Lung (tissue), 12 donors: Measurements from ENCODE around the gene SLC35D1. TPM values are rescaled to one million over a fixed set of nuclear protein-coding genes. Genes with fewer than 3 reads are reported as not detected.

Experiments
- ATAC-seq: fragments of 200-7000 bp; cut with Tn5 transposase; one replicate; pipeline ENCODE4 v1.9.1; 2020; ENCODE audit warnings: moderate number of reproducible peaks; ENCODE audit not compliant: insufficient read depth, low FRiP score
- DNase-seq, 3 donors: peaks; one replicate each; pipeline ENCODE4 v3.0.0-alpha.2; 2013 to 2017
- H3K27ac ChIP-seq, 2 donors: one replicate each; pipeline ENCODE4 v1.5.1; 2013; ENCODE audit warnings: mild to moderate bottlenecking in 2 of 2, moderate library complexity in 2 of 2, control low read depth in 1 of 2, inconsistent platforms in 1 of 2, low read depth in 1 of 2, low read length in 1 of 2
- H3K27me3 ChIP-seq, 3 donors: one replicate each; pipeline ENCODE4 v1.5.1; 2013; ENCODE audit warnings: low read length in 2 of 3; ENCODE audit not compliant: control insufficient read depth in 3 of 3, insufficient read depth in 3 of 3
- H3K36me3 ChIP-seq, 4 donors: one replicate each; pipeline ENCODE4 v1.5.1; 2013; ENCODE audit warnings: low read length in 4 of 4, mild to moderate bottlenecking in 1 of 4, moderate library complexity in 1 of 4; ENCODE audit not compliant: control insufficient read depth in 4 of 4, insufficient read depth in 4 of 4
- H3K4me1 ChIP-seq, 5 donors: one replicate each; pipeline ENCODE4 v1.5.1; 2013; ENCODE audit warnings: low read length in 5 of 5, mild to moderate bottlenecking in 2 of 5, moderate library complexity in 1 of 5; ENCODE audit not compliant: control insufficient read depth in 5 of 5, insufficient read depth in 5 of 5
- H3K4me3 ChIP-seq: one replicate; pipeline ENCODE4 v1.5.1; 2013; ENCODE audit warnings: mild to moderate bottlenecking, control low read depth, moderate library complexity
- H3K9ac ChIP-seq, 2 donors: one replicate each; pipeline ENCODE4 v1.5.1; 2013; ENCODE audit warnings: low read length in 2 of 2, control low read depth in 1 of 2; ENCODE audit not compliant: insufficient read depth in 1 of 2
- H3K9me3 ChIP-seq, 4 donors: one replicate each; pipeline ENCODE4 v1.5.1; 2013; ENCODE audit warnings: low read length in 3 of 4, mild to moderate bottlenecking in 1 of 4, moderate library complexity in 1 of 4; ENCODE audit not compliant: control insufficient read depth in 4 of 4, insufficient read depth in 3 of 4
- WGBS, 2 donors: extraction: QIAGEN DNeasy Blood & Tissue Kit; methylation state at CpG; one replicate each; pipeline ENCODE4 v1.1.7; 2013; 5-methylcytosine and 5-hydroxymethylcytosine counted together
- polyA plus RNA-seq, 2 donors: library from polyadenylated mRNA; stranded (reverse); fragments of 200-250 nt; gene quantifications; one replicate each; pipeline ENCODE4 v1.2.1, GENCODE V29; 2013
- total RNA-seq, 2 donors: library from RNA; depleted of rRNA in 1 of 2; stranded (reverse); fragments of >200 nt in 1 of 2; gene quantifications; one replicate each; pipeline ENCODE4 v1.2.1, GENCODE V29; 2014 to 2021
- TF ChIP-seq, protein P1 (sequence below): IDR thresholded peaks from 2 replicates; pipeline ENCODE4 v1.5.1; 2012; ENCODE audit warnings: mild to moderate bottlenecking; ENCODE audit errors: control extremely low read depth, extremely low read depth
- donor health status: control.
- donor health status: control.
- donor health status: Bipolar disorder and iron deficiency.
- donor health status: healthy.
- donor health status: DM: yes; HTN: yes; CAD: no.

SLC35D1 gene
- total and polyA plus RNA-seq, 4 donors, result 1.5 to 13.2 (median 5.7) TPM

DNA sequence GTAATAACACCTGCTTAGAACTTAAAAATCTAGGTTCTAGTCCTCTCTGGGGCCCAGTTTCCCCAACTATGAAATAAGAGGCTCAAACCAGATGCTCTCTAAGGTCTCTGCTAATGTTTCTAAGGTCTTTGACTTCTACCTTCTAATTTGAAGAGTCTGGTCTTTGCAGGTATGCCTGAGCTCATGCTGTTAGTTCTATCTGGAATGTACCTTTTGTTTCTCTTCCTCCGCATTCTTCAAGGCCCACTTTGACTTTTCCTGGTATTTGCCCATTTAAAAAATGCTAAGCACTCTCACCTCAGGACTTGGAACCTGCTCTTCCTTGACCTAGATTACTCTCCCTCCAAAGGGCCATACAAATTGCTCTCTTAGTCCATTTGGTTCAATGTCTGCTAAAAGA lies 13.5 kb downstream of the SLC35D1 start:
- Histone ChIP-seq H3K4me3 (no peak overlapping the region), H3K27me3 (peaks cover 0 to 4% (median 0%) of the 10 kb centered on the region in 3 donors), H3K9me3 (no peaks in the 10 kb centered on the region), H3K27ac (no peak overlapping the region), H3K4me1 (peaks cover 0 to 4% (median 2%) of the 10 kb centered on the region in 5 donors), H3K9ac (no peak overlapping the region), H3K36me3 (peaks cover 10 to 45% (median 29%) of the 10 kb centered on the region in 4 donors)
- ATAC-seq, result no peak
- WGBS, 2 donors, result 93 to 97% methylated on average over 1 of the region's 1 CpG
- DNase-seq, result no peak
- TF ChIP-seq, protein P1, sequence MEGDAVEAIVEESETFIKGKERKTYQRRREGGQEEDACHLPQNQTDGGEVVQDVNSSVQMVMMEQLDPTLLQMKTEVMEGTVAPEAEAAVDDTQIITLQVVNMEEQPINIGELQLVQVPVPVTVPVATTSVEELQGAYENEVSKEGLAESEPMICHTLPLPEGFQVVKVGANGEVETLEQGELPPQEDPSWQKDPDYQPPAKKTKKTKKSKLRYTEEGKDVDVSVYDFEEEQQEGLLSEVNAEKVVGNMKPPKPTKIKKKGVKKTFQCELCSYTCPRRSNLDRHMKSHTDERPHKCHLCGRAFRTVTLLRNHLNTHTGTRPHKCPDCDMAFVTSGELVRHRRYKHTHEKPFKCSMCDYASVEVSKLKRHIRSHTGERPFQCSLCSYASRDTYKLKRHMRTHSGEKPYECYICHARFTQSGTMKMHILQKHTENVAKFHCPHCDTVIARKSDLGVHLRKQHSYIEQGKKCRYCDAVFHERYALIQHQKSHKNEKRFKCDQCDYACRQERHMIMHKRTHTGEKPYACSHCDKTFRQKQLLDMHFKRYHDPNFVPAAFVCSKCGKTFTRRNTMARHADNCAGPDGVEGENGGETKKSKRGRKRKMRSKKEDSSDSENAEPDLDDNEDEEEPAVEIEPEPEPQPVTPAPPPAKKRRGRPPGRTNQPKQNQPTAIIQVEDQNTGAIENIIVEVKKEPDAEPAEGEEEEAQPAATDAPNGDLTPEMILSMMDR, result no peak

DNA sequence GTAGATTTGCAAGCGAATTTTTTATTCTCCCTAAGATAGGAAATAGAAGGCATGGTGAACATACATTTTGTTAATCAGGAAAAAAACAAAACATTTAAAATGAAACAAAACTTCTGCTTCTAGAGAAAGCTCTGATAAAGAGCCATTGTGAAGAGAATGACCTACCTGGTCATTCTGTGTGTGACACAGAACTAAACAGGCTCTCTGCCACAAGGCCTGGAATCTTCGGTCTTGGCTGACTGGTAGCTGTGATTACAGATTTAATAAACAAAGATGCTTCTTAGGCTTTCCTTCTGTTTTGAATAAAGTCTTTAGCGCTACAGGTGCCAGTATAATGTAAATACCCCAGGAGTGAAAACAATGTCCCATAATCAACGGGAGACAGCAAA lies 22.1 kb downstream of the SLC35D1 start:
- no peaks in the 10 kb centered on the region for H3K27me3 ChIP-seq
- H3K36me3 ChIP-seq, result peaks cover 0 to 15% (median 8%) of the 10 kb centered on the region in 4 donors
- ATAC-seq (no peak), DNase-seq (no peak)
- peaks cover 0 to 9% (median 0%) of the 10 kb centered on the region in 5 donors for H3K4me1 ChIP-seq
- 90 to 92% methylated on average over 4 of the region's 4 CpGs for WGBS, 2 donors
- no peaks in the 10 kb centered on the region for H3K9me3 ChIP-seq
- TF ChIP-seq, protein P1, result no peak
- no peak overlapping the region for H3K9ac ChIP-seq
- H3K4me3 ChIP-seq, result no peak overlapping the region
- no peak overlapping the region for H3K27ac ChIP-seq

DNA sequence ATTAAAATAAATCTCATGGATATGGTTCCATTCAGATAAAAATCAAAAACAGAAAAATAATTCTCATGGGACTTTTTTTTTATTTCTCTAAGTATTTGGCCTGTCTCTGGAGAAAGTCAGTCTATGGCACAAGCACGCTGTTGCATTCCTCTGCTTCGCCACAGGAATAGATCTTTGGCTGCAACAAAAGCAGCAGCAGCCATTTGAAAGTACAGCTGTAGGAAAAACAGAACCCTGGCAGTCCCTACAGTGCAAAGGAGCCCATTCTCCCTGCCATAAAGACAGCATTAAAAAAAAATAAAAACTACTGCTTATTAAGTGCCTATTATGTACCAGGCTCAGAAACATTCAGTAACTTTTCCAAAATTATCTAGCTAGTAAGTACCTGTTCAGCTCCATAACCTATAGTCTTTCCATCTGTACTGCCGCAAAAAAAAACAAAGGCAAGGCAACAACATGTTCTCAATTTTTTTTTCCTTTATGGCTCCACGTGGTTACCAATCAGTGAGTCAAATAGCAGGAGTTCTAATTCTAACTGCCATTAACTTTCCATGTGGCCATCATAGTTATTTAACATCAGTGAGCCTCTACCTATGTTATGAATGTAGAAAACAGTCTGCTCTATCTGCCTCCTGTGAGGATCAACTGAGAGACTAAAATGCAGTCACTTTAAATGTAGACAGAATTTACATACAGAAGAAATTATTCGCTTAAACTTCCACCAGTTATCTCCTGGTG lies 22.7 kb downstream of the SLC35D1 start:
- Histone ChIP-seq H3K4me1 (peaks cover 0 to 9% (median 0%) of the 10 kb centered on the region in 5 donors), H3K36me3 (peaks cover 0 to 9% (median 6%) of the 10 kb centered on the region in 4 donors), H3K4me3 (no peak overlapping the region), H3K9me3 (no peaks in the 10 kb centered on the region), H3K27me3 (no peaks in the 10 kb centered on the region), H3K27ac (no peak overlapping the region), H3K9ac (no peak overlapping the region)
- ATAC-seq (no peak), DNase-seq (no peak)
- TF ChIP-seq, protein P1, result no peak
- WGBS, 2 donors, result 84 to 90% methylated on average over 5 of the region's 5 CpGs
